Upper lobe of right lung (tissue), 1 donor: Measurements from ENCODE around the gene COL4A1. TPM values are rescaled to one million over a fixed set of nuclear protein-coding genes. Genes with fewer than 3 reads are reported as not detected.
"Not testable (repeated sequence)": the region's sequence is repeated elsewhere in the genome, so short reads cannot be mapped to it uniquely, and the experiment has no call there.

Experiments
- ATAC-seq: fragments of 200-7000 bp; cut with Tn5 transposase; one replicate; pipeline ENCODE4 v1.9.1; 2020; ENCODE audit warnings: mild to moderate bottlenecking, moderate library complexity
- DNase-seq: peaks from one replicate; pipeline ENCODE4 v3.0.0-alpha.2; 2020
- H3K27ac ChIP-seq: fragments of 200-600 bp; one replicate; pipeline ENCODE4 v1.8.0; 2022
- H3K27me3 ChIP-seq: fragments of 200-600 bp; one replicate; pipeline ENCODE4 v1.8.0; 2022; ENCODE audit warnings: mild to moderate bottlenecking
- H3K36me3 ChIP-seq: fragments of 200-600 bp; one replicate; pipeline ENCODE4 v1.8.0; 2022
- H3K4me1 ChIP-seq: fragments of 200-600 bp; one replicate; pipeline ENCODE4 v1.8.0; 2022
- H3K4me3 ChIP-seq: fragments of 200-600 bp; one replicate; pipeline ENCODE4 v1.8.0; 2022; ENCODE audit warnings: mild to moderate bottlenecking
- H3K9me3 ChIP-seq: fragments of 200-600 bp; one replicate; pipeline ENCODE4 v1.8.0; 2022
- intact Hi-C: fragments of 100-400 bp; cut with DNase I; formaldehyde crosslinking; loops from one replicate; pipeline ENCODE4 v1.11.0; 2022
- total RNA-seq: library from RNA; stranded (reverse); fragmentation: NEBNext Ultra II Directional; extraction: Animal tissue kit (Norgen Biotek cat#: 25700); gene quantifications from one replicate; pipeline ENCODE4 v1.2.1, GENCODE V29; 2021
- TF ChIP-seq, protein P1 (sequence below): fragments of 200-600 bp; IDR thresholded peaks from one replicate; pipeline ENCODE4 v1.8.0; 2022; ENCODE audit warnings: antibody characterized with exemption
- donor health status: DM: no; HTN: yes; CAD: no; lungs with severe emphysema.

Gene COL4A1
- total RNA-seq, 1 donor from 2014 or later, result 242 TPM

GRCh38 chr13:110112379-110112778 lies 194.6 kb downstream of the COL4A1 start:
- ATAC-seq, result peak; percentile 32
- TF ChIP-seq, protein P1, sequence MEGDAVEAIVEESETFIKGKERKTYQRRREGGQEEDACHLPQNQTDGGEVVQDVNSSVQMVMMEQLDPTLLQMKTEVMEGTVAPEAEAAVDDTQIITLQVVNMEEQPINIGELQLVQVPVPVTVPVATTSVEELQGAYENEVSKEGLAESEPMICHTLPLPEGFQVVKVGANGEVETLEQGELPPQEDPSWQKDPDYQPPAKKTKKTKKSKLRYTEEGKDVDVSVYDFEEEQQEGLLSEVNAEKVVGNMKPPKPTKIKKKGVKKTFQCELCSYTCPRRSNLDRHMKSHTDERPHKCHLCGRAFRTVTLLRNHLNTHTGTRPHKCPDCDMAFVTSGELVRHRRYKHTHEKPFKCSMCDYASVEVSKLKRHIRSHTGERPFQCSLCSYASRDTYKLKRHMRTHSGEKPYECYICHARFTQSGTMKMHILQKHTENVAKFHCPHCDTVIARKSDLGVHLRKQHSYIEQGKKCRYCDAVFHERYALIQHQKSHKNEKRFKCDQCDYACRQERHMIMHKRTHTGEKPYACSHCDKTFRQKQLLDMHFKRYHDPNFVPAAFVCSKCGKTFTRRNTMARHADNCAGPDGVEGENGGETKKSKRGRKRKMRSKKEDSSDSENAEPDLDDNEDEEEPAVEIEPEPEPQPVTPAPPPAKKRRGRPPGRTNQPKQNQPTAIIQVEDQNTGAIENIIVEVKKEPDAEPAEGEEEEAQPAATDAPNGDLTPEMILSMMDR, result peak; percentile 39
- H3K4me1 ChIP-seq, H3K9me3 ChIP-seq, H3K36me3 ChIP-seq, H3K4me3 ChIP-seq, DNase-seq, H3K27me3 ChIP-seq, H3K27ac ChIP-seq, intact Hi-C loops: not testable (repeated sequence)

DNA sequence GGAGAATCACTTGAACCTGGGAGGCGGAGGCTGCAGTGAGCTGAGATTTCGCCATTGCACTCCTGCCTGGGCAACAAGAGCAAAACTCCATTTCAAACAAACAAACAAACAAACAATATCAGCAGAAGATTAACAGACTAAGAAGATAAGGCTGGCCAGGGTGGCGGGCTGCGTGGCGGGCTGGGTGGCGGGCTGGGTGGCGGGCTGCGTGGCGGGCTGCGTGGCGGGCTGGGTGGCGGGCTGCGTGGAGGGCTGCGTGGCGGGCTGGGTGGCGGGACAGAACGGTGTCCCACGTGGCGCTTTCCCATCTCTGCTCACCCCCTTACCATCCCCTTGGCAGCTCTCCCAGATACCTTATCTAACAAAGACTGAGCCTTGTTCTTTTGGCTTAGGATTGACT lies 196.2 kb downstream of the COL4A1 start:
- DNase-seq, result no peak

GRCh38 chr13:110109910-110110309 lies 197.0 kb downstream of the COL4A1 start:
- Histone ChIP-seq H3K36me3 (no peaks in the 10 kb centered on the region), H3K27me3 (no peaks in the 10 kb centered on the region), H3K4me1 (peaks cover 3% of the 10 kb centered on the region), H3K9me3 (no peaks in the 10 kb centered on the region), H3K27ac (no peak overlapping the region), H3K4me3 (no peak overlapping the region)
- ATAC-seq, result peak; percentile 9
- TF ChIP-seq, protein P1, result no peak
- intact Hi-C loops, result no loop called here
- DNase-seq, result no peak

More for the DNA sequence above, 196.2 kb downstream of the COL4A1 start:
- TF ChIP-seq, protein P1, result no peak
- Histone ChIP-seq H3K4me1 (peaks cover 3% of the 10 kb centered on the region), H3K4me3 (no peak overlapping the region), H3K9me3 (no peaks in the 10 kb centered on the region), H3K27me3 (no peaks in the 10 kb centered on the region), H3K27ac (no peak overlapping the region), H3K36me3 (no peaks in the 10 kb centered on the region)
- intact Hi-C loops, result no loop called here
- no peak for ATAC-seq

DNA sequence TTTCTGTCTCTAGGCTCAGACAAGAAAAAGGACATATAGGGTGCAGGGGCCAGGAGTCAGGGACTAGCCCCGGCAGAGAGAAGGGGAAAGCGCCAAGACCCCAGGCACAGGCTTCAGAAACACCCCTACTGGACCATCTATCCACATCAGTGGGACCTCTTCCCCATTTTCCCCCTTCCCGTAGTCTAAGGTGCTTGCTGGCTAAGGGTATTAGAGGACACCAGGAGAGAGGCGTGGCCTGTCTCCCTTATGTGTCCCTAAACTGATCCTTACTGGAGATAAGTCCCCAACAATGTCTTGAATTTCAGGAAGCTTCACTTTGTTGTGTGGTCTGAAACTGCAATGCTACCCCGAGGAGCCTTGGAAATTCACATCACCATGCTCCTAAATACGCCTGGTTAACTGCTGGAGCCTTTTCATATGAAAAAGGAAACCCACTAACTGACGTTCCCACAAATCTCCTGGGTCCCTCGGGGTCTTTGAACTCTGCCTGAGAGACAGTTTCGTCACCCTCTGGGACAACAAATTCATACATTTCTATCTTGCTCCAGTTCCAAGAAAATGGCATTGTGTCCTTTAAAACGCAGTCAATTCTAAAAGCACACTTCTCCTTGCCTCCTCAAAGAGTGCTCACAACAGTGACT lies 197.7 kb downstream of the COL4A1 start:
- no peak for DNase-seq
- intact Hi-C loops, result no loop called here
- H3K4me3 ChIP-seq, result no peak overlapping the region

GRCh38 chr13:110108348-110109139 lies 198.4 kb downstream of the COL4A1 start:
- intact Hi-C loops, result no loop called here
- Histone ChIP-seq H3K4me1 (no peaks in the 10 kb centered on the region), H3K36me3 (no peaks in the 10 kb centered on the region), H3K9me3 (no peaks in the 10 kb centered on the region), H3K27me3 (no peaks in the 10 kb centered on the region), H3K4me3 (no peak overlapping the region), H3K27ac (no peak overlapping the region)
- TF ChIP-seq, protein P1, result peak; percentile 65
- peak; percentile 90 for ATAC-seq
- DNase-seq, result peak; percentile 86

More for the DNA sequence above, 197.7 kb downstream of the COL4A1 start:
- H3K4me1 ChIP-seq, result peaks cover under 1% of the 10 kb centered on the region
- no peaks in the 10 kb centered on the region for H3K27me3 ChIP-seq
- TF ChIP-seq, protein P1, result no peak
- no peaks in the 10 kb centered on the region for H3K9me3 ChIP-seq
- no peak for ATAC-seq
- no peak overlapping the region for H3K27ac ChIP-seq
- H3K36me3 ChIP-seq, result no peaks in the 10 kb centered on the region
